HL-60/S4 (cell line): ENCODE measurements around the gene RTRAF.

ENCODE experiments used
- in situ Hi-C: fragments of 300-500 bp; cut with MboI; formaldehyde crosslinking; loops from 2 replicates; pipeline ENCODE4 v1.14.3; 2022; ENCODE audit warnings: low sequenced_read_pairs

Gene RTRAF

GRCh38 chr14:51989293-51990234, at the start of gene RTRAF:
Gene RTRAF (plus strand): TSS chr14:51989546. CDS start chr14:51989640, 94 bp downstream.
- in situ Hi-C loops = no loop called here

- in situ Hi-C loops = no loop called here
Measured at GRCh38 chr14:51939755-51940301, 49.5 kb upstream of the RTRAF start.

GRCh38 chr14:51942971-51943370, 46.4 kb upstream of the RTRAF start:
- in situ Hi-C loops = no loop called here

GRCh38 chr14:51950007-51950406, 39.3 kb upstream of the RTRAF start:
- in situ Hi-C loops = no loop called here

GRCh38 chr14:51951656-51952055, 37.7 kb upstream of the RTRAF start:
- in situ Hi-C loops = no loop called here

GRCh38 chr14:51954031-51954430, 35.3 kb upstream of the RTRAF start:
- in situ Hi-C loops = no loop called here

- in situ Hi-C loops = no loop called here
Measured at GRCh38 chr14:51954657-51955056, 34.7 kb upstream of the RTRAF start.

- in situ Hi-C loops = no loop called here
Measured at GRCh38 chr14:51957950-51958349, 31.4 kb upstream of the RTRAF start.

- in situ Hi-C loops = no loop called here
Measured at GRCh38 chr14:51959928-51960327, 29.4 kb upstream of the RTRAF start.

GRCh38 chr14:51960866-51961265, 28.5 kb upstream of the RTRAF start:
- in situ Hi-C loops = no loop called here

- in situ Hi-C loops = no loop called here
Measured at GRCh38 chr14:51962711-51963110, 26.6 kb upstream of the RTRAF start.

GRCh38 chr14:51963286-51963685, 26.1 kb upstream of the RTRAF start:
- in situ Hi-C loops = no loop called here

- in situ Hi-C loops = no loop called here
Measured at GRCh38 chr14:51967521-51967920, 21.8 kb upstream of the RTRAF start.

GRCh38 chr14:51969852-51970540, 19.4 kb upstream of the RTRAF start:
- in situ Hi-C loops = no loop called here

- in situ Hi-C loops = no loop called here
Measured at GRCh38 chr14:51972566-51972965, 16.8 kb upstream of the RTRAF start.

GRCh38 chr14:51977075-51977474, 12.3 kb upstream of the RTRAF start:
- in situ Hi-C loops = no loop called here

GRCh38 chr14:51978681-51979085, 10.7 kb upstream of the RTRAF start:
- in situ Hi-C loops = no loop called here

- in situ Hi-C loops = no loop called here
Measured at GRCh38 chr14:51979088-51979709, 10.1 kb upstream of the RTRAF start.

- in situ Hi-C loops = no loop called here
Measured at GRCh38 chr14:51981218-51981854, 8.0 kb upstream of the RTRAF start.

GRCh38 chr14:51988221-51988620, 1.1 kb upstream of the RTRAF start:
- in situ Hi-C loops = no loop called here

- in situ Hi-C loops = no loop called here
Measured at GRCh38 chr14:51990488-51990887, 1.1 kb downstream of the RTRAF start.
